GM19467 (cell line): Measurements from ENCODE around the gene USP17L25.
"Not testable (repeated sequence)": the region's sequence is repeated elsewhere in the genome, so short reads cannot be mapped to it uniquely, and the experiment has no call there.

ENCODE experiments used
- ATAC-seq: cut with Tn5 transposase; IDR thresholded peaks from one replicate; pipeline ENCODE4 v1.9.1; 2021; ENCODE audit warnings: mild to moderate bottlenecking, moderate library complexity; ENCODE audit not compliant: unreplicated experiment

The USP17L25 gene, protein sequence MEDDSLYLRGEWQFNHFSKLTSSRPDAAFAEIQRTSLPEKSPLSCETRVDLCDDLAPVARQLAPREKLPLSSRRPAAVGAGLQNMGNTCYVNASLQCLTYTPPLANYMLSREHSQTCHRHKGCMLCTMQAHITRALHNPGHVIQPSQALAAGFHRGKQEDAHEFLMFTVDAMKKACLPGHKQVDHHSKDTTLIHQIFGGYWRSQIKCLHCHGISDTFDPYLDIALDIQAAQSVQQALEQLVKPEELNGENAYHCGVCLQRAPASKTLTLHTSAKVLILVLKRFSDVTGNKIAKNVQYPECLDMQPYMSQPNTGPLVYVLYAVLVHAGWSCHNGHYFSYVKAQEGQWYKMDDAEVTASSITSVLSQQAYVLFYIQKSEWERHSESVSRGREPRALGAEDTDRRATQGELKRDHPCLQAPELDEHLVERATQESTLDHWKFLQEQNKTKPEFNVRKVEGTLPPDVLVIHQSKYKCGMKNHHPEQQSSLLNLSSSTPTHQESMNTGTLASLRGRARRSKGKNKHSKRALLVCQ

DNA sequence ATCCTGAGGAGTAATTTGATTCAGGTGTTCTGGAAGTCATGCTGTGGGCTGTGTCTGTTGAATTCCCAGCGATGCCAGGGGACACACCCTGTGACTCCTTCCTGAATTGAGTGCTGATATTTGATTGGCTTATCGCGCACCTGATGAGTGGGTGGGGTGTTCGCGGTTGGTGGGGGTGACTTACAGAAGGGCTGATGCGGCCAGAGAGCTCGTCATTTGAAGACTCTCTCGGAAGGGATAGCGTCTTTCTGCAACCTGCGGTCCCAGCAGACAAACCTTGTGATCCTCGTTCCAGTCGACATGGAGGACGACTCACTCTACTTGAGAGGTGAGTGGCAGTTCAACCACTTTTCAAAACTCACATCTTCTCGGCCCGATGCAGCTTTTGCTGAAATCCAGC lies at the start of gene USP17L25:
TSS of gene USP17L25 (plus strand) at position 301 of the 400 bp plus-strand sequence. CDS start at position 301, 0 bp downstream.
- not testable (repeated sequence) for ATAC-seq

DNA sequence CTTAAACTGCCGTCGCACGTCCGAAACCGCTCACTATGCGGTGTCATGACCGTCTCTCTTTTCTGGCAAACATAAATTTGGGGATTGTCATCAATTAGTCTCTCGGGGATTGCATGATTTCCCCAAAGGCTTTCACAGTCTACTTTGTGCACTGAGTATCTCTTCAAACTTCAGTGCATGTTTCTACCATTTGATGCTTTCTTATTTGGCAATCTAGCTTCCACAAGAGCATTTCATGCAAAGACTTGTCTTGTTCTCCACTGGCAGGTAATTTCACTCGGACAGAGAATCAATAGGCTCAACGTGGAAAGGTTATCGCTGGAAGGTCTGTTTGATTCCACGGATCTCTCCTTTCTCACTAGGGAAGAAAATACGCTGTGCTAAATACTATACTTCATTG lies 5.5 kb upstream of the USP17L25 start:
- not testable (repeated sequence) for ATAC-seq

DNA sequence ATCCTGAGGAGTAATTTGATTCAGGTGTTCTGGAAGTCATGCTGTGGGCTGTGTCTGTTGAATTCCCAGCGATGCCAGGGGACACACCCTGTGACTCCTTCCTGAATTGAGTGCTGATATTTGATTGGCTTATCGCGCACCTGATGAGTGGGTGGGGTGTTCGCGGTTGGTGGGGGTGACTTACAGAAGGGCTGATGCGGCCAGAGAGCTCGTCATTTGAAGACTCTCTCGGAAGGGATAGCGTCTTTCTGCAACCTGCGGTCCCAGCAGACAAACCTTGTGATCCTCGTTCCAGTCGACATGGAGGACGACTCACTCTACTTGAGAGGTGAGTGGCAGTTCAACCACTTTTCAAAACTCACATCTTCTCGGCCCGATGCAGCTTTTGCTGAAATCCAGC lies 4.8 kb upstream of the USP17L25 start, which contains the start of gene USP17L24:
TSS of gene USP17L24 (plus strand) at position 301 of the 400 bp plus-strand sequence. CDS start at position 301, 0 bp downstream.
- ATAC-seq: not testable (repeated sequence)

DNA sequence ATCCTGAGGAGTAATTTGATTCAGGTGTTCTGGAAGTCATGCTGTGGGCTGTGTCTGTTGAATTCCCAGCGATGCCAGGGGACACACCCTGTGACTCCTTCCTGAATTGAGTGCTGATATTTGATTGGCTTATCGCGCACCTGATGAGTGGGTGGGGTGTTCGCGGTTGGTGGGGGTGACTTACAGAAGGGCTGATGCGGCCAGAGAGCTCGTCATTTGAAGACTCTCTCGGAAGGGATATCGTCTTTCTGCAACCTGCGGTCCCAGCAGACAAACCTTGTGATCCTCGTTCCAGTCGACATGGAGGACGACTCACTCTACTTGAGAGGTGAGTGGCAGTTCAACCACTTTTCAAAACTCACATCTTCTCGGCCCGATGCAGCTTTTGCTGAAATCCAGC lies 4.6 kb downstream of the USP17L25 start, which contains the start of gene USP17L26:
TSS of gene USP17L26 (plus strand) at position 301 of the 400 bp plus-strand sequence. CDS start at position 301, 0 bp downstream.
- ATAC-seq: not testable (repeated sequence)

DNA sequence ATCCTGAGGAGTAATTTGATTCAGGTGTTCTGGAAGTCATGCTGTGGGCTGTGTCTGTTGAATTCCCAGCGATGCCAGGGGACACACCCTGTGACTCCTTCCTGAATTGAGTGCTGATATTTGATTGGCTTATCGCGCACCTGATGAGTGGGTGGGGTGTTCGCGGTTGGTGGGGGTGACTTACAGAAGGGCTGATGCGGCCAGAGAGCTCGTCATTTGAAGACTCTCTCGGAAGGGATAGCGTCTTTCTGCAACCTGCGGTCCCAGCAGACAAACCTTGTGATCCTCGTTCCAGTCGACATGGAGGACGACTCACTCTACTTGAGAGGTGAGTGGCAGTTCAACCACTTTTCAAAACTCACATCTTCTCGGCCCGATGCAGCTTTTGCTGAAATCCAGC lies 9.4 kb downstream of the USP17L25 start, which contains the start of gene USP17L5:
TSS of gene USP17L5 (plus strand) at position 301 of the 400 bp plus-strand sequence. CDS start at position 301, 0 bp downstream.
- not testable (repeated sequence) for ATAC-seq

DNA sequence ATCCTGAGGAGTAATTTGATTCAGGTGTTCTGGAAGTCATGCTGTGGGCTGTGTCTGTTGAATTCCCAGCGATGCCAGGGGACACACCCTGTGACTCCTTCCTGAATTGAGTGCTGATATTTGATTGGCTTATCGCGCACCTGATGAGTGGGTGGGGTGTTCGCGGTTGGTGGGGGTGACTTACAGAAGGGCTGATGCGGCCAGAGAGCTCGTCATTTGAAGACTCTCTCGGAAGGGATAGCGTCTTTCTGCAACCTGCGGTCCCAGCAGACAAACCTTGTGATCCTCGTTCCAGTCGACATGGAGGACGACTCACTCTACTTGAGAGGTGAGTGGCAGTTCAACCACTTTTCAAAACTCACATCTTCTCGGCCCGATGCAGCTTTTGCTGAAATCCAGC lies 14.1 kb downstream of the USP17L25 start, which contains the start of gene USP17L27:
TSS of gene USP17L27 (plus strand) at position 301 of the 400 bp plus-strand sequence. CDS start at position 301, 0 bp downstream.
- ATAC-seq: not testable (repeated sequence)

DNA sequence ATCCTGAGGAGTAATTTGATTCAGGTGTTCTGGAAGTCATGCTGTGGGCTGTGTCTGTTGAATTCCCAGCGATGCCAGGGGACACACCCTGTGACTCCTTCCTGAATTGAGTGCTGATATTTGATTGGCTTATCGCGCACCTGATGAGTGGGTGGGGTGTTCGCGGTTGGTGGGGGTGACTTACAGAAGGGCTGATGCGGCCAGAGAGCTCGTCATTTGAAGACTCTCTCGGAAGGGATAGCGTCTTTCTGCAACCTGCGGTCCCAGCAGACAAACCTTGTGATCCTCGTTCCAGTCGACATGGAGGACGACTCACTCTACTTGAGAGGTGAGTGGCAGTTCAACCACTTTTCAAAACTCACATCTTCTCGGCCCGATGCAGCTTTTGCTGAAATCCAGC lies 18.9 kb downstream of the USP17L25 start, which contains the start of gene USP17L28:
TSS of gene USP17L28 (plus strand) at position 301 of the 400 bp plus-strand sequence. CDS start at position 301, 0 bp downstream.
- ATAC-seq: not testable (repeated sequence)

DNA sequence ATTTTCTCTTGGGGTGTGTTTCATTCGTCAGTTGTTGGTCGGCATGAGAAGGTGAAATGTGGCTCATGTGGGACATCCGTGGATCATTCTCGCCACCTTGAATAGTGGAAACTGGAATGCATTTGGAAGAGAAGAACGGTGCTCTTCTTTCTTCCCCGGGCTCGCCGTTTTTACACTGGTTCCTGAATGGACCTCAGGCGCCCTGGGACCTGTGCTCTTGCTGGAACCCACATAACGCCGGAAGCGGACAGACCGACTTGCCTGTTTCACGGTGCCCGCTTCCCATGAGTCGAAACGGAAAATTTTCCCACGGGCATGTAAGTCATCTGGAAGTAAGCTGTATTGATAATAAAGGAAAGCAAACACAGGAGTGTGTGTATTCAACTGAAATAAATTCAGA lies 21.2 kb downstream of the USP17L25 start:
- not testable (repeated sequence) for ATAC-seq

DNA sequence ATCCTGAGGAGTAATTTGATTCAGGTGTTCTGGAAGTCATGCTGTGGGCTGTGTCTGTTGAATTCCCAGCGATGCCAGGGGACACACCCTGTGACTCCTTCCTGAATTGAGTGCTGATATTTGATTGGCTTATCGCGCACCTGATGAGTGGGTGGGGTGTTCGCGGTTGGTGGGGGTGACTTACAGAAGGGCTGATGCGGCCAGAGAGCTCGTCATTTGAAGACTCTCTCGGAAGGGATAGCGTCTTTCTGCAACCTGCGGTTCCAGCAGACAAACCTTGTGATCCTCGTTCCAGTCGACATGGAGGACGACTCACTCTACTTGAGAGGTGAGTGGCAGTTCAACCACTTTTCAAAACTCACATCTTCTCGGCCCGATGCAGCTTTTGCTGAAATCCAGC lies 23.6 kb downstream of the USP17L25 start, which contains the start of gene USP17L29:
TSS of gene USP17L29 (plus strand) at position 301 of the 400 bp plus-strand sequence. CDS start at position 301, 0 bp downstream.
- not testable (repeated sequence) for ATAC-seq

DNA sequence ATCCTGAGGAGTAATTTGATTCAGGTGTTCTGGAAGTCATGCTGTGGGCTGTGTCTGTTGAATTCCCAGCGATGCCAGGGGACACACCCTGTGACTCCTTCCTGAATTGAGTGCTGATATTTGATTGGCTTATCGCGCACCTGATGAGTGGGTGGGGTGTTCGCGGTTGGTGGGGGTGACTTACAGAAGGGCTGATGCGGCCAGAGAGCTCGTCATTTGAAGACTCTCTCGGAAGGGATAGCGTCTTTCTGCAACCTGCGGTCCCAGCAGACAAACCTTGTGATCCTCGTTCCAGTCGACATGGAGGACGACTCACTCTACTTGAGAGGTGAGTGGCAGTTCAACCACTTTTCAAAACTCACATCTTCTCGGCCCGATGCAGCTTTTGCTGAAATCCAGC lies 33.1 kb downstream of the USP17L25 start, which contains the start of gene USP17L30:
TSS of gene USP17L30 (plus strand) at position 301 of the 400 bp plus-strand sequence. CDS start at position 301, 0 bp downstream.
- ATAC-seq: not testable (repeated sequence)

DNA sequence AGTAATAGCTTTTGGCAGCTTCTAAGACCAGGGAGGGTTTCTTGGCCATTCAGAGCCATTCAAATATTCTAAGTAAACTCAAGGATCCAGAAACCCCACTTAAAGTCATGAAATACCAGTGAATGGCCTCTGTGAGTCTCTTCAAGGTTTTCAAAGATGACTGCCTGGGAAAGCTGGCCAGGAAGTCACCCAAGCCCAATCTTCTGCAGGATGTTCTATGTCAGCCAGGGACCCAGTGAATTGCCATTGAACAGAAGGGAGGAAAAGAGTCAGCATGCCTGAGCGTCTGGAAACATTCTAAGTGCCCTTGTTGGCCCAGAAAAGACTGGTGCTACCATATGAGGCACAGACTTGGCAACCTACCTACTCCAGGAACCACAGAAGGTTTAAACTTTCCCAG lies 50.2 kb downstream of the USP17L25 start:
- not testable (repeated sequence) for ATAC-seq
